Nephron progenitor cell (in vitro differentiated cells): ENCODE data around the gene MYO18B.
A peak's percentile ranks its signal among the peaks of the same experiment; 100 is the strongest.

Experiments used
- DNase-seq: peaks from one replicate; pipeline ENCODE4 v3.0.0; 2021
- H3K27ac Mint-ChIP-seq: 2 replicates; pipeline ENCODE4 v1.8.0; 2021; ENCODE audit warnings: mild to moderate bottlenecking, moderate library complexity, mixed read lengths
- H3K27me3 Mint-ChIP-seq: 2 replicates; pipeline ENCODE4 v1.8.0; 2021; ENCODE audit warnings: mild to moderate bottlenecking, low read depth, mixed read lengths; ENCODE audit not compliant: poor library complexity
- H3K36me3 Mint-ChIP-seq: 2 replicates; pipeline ENCODE4 v1.8.0; 2021; ENCODE audit warnings: low read depth, mixed read lengths
- H3K4me1 Mint-ChIP-seq: 2 replicates; pipeline ENCODE4 v1.8.0; 2021; ENCODE audit warnings: mixed read lengths
- H3K4me3 Mint-ChIP-seq: 2 replicates; pipeline ENCODE4 v1.8.0; 2021; ENCODE audit warnings: mild to moderate bottlenecking, moderate library complexity, mixed read lengths
- H3K9me3 Mint-ChIP-seq: 2 replicates; pipeline ENCODE4 v1.8.0; 2021; ENCODE audit warnings: mild to moderate bottlenecking, moderate library complexity, mixed read lengths
- TF ChIP-seq, protein P1 (sequence below): fragments of 200-600 bp; sonication (generic); IDR thresholded peaks from 2 replicates; pipeline ENCODE4 v1.5.0; 2021; ENCODE audit warnings: antibody characterized with exemption

The MYO18B gene

DNA sequence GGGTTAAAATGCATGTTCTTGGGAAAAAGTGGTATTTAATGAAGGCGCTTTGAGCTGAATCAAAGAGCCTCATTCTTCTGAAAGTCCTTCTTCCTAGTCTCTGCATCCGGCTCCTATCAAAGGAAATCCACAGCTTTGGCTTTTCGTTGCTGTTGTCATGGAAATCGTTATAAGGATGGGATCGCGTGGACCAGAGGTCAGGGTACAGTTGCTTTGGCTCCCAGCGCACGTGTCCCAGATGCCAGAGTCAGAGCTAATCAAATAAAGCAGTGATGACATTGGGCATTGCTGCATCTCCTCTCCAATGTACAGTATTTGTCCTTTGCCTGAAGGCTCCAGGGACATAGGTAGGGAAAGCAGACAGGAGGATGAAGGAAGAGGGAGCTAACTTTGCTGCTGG, 181.9 kb downstream of the MYO18B start:
- H3K4me1 Mint-ChIP-seq = peaks cover 5% of the 10 kb centered on the region
- no peak overlapping the region for H3K4me3 Mint-ChIP-seq
- peaks cover 33% of the 10 kb centered on the region for H3K27me3 Mint-ChIP-seq
- no peak overlapping the region for H3K27ac Mint-ChIP-seq
- peaks cover 14% of the 10 kb centered on the region for H3K9me3 Mint-ChIP-seq
- TF ChIP-seq, protein P1, sequence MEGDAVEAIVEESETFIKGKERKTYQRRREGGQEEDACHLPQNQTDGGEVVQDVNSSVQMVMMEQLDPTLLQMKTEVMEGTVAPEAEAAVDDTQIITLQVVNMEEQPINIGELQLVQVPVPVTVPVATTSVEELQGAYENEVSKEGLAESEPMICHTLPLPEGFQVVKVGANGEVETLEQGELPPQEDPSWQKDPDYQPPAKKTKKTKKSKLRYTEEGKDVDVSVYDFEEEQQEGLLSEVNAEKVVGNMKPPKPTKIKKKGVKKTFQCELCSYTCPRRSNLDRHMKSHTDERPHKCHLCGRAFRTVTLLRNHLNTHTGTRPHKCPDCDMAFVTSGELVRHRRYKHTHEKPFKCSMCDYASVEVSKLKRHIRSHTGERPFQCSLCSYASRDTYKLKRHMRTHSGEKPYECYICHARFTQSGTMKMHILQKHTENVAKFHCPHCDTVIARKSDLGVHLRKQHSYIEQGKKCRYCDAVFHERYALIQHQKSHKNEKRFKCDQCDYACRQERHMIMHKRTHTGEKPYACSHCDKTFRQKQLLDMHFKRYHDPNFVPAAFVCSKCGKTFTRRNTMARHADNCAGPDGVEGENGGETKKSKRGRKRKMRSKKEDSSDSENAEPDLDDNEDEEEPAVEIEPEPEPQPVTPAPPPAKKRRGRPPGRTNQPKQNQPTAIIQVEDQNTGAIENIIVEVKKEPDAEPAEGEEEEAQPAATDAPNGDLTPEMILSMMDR = no peak
- no peaks in the 10 kb centered on the region for H3K36me3 Mint-ChIP-seq
- DNase-seq = no peak

DNA sequence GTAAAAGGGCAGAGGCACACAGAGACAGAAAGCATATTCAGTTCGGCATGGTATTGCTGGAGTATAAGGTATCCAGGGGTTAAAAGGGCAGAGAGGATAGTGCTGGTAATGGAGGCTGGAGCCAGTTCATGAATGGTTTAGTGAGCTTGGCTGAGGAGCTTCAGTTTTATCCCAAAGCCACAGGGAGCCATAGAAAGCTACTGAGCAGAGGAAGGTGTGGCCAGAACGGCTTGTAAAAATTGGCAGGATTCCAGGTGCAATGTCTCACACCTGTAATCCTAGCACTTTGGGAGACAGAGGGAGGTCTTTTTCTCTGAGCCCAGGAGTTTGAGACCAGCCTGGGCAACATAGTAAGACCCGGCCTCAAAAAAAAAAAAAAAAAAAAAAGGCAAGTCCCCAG, 186.1 kb downstream of the MYO18B start:
- TF ChIP-seq, protein P1 = no peak
- no peak for DNase-seq
- Mint-ChIP-seq H3K4me3 (no peak overlapping the region), H3K36me3 (no peaks in the 10 kb centered on the region), H3K27ac (no peak overlapping the region), H3K9me3 (peaks cover 14% of the 10 kb centered on the region), H3K27me3 (peaks cover 24% of the 10 kb centered on the region), H3K4me1 (peaks cover 35% of the 10 kb centered on the region)

- H3K9me3 Mint-ChIP-seq = peaks cover 14% of the 10 kb centered on the region
- no peak overlapping the region for H3K27ac Mint-ChIP-seq
- no peak overlapping the region for H3K4me3 Mint-ChIP-seq
- TF ChIP-seq, protein P1 = no peak
- H3K27me3 Mint-ChIP-seq = peaks cover 18% of the 10 kb centered on the region
- DNase-seq = no peak
- no peaks in the 10 kb centered on the region for H3K36me3 Mint-ChIP-seq
- H3K4me1 Mint-ChIP-seq = peaks cover 39% of the 10 kb centered on the region
These were observed 187.4 kb downstream of the MYO18B start for GRCh38 chr22:25929321-25929878.

DNA sequence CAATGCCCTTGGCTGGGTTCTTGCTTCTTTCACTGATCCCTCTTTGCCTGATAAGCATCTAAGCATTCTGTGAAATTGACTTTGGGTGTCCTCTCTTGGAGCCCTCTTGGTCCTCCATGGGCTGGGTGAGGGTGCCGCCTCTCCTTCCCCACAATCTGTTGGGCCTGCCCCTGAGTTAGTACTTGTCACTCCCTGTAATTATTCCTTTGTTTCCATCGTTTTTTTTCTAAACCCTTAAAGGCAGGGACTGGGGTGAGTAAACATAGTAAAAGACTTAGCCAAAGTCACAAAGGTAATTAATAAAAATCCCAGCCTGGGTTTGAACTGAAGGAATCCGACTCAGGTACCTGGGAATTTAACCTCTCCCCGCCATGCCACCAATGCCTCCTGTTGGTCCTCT, 188.1 kb downstream of the MYO18B start:
- Mint-ChIP-seq H3K4me3 (no peak overlapping the region), H3K36me3 (no peaks in the 10 kb centered on the region), H3K4me1 (peaks cover 46% of the 10 kb centered on the region), H3K27ac (peak overlapping the region; percentile 58), H3K27me3 (peaks cover 21% of the 10 kb centered on the region), H3K9me3 (peaks cover 14% of the 10 kb centered on the region)
- no peak for DNase-seq
- TF ChIP-seq, protein P1 = no peak

- no peak for DNase-seq
- Mint-ChIP-seq H3K27me3 (peaks cover 24% of the 10 kb centered on the region), H3K4me1 (peaks cover 52% of the 10 kb centered on the region), H3K9me3 (peaks cover 16% of the 10 kb centered on the region), H3K36me3 (no peaks in the 10 kb centered on the region), H3K4me3 (no peak overlapping the region), H3K27ac (peak overlapping the region; percentile 36)
- TF ChIP-seq, protein P1 = no peak
These were observed 188.9 kb downstream of the MYO18B start for GRCh38 chr22:25930788-25931310.

GRCh38 chr22:25933158-25933788, 191.3 kb downstream of the MYO18B start:
- Mint-ChIP-seq H3K4me1 (peaks cover 49% of the 10 kb centered on the region), H3K27ac (no peak overlapping the region), H3K36me3 (no peaks in the 10 kb centered on the region), H3K9me3 (peaks cover 3% of the 10 kb centered on the region), H3K27me3 (peaks cover 12% of the 10 kb centered on the region), H3K4me3 (no peak overlapping the region)
- DNase-seq = no peak
- TF ChIP-seq, protein P1 = no peak
